GM04503 (cell line): Measurements from ENCODE around the gene RPGRIP1.
"Not testable (repeated sequence)": the region's sequence is repeated elsewhere in the genome, so short reads cannot be mapped to it uniquely, and the experiment has no call there.

ENCODE experiments used
- DNase-seq: peaks from one replicate; pipeline ENCODE4 v3.0.0-alpha.2; 2012; ENCODE audit warnings: low read depth

The RPGRIP1 gene

GRCh38 chr14:21258889-21259787, 20.7 kb upstream of the RPGRIP1 start:
- DNase-seq, result no peak

- no peak for DNase-seq
Observed at GRCh38 chr14:21261824-21262223, 18.1 kb upstream of the RPGRIP1 start.

- DNase-seq, result no peak
Observed at GRCh38 chr14:21262410-21262809, 17.5 kb upstream of the RPGRIP1 start.

GRCh38 chr14:21263284-21264024, 16.4 kb upstream of the RPGRIP1 start:
- no peak for DNase-seq

- DNase-seq, result peak; percentile 38
Observed at GRCh38 chr14:21264025-21264801, 15.7 kb upstream of the RPGRIP1 start.

GRCh38 chr14:21267431-21267845, 12.4 kb upstream of the RPGRIP1 start:
- DNase-seq, result no peak

GRCh38 chr14:21267886-21268616, 11.8 kb upstream of the RPGRIP1 start:
- no peak for DNase-seq

GRCh38 chr14:21268617-21269251, 11.1 kb upstream of the RPGRIP1 start:
- DNase-seq, result no peak

- peak; percentile 100 for DNase-seq
Observed at GRCh38 chr14:21269252-21270046, 10.4 kb upstream of the RPGRIP1 start, which contains the start of gene HNRNPC. Gene HNRNPC, minus strand, starts transcription at chr14:21269442. Its CDS starts 35,249 bp downstream, at chr14:21234193.

GRCh38 chr14:21272661-21273060, 7.2 kb upstream of the RPGRIP1 start:
- DNase-seq, result not testable (repeated sequence)

- no peak for DNase-seq
Observed at GRCh38 chr14:21275261-21275858, 4.5 kb upstream of the RPGRIP1 start.

- DNase-seq, result no peak
Observed at GRCh38 chr14:21278632-21279031, 1.3 kb upstream of the RPGRIP1 start.

GRCh38 chr14:21281917-21282316, 2.0 kb downstream of the RPGRIP1 start:
- not testable (repeated sequence) for DNase-seq

- DNase-seq, result not testable (repeated sequence)
Observed at GRCh38 chr14:21286516-21286915, 6.6 kb downstream of the RPGRIP1 start.

- DNase-seq, result no peak
Observed at GRCh38 chr14:21287168-21287567, 7.3 kb downstream of the RPGRIP1 start.

GRCh38 chr14:21294026-21294425, 14.1 kb downstream of the RPGRIP1 start:
- not testable (repeated sequence) for DNase-seq

- DNase-seq, result no peak
Observed at GRCh38 chr14:21298358-21298757, 18.5 kb downstream of the RPGRIP1 start.

GRCh38 chr14:21299562-21300130, 19.8 kb downstream of the RPGRIP1 start:
- DNase-seq, result no peak

- DNase-seq, result no peak
Observed at GRCh38 chr14:21300892-21301291, 21.0 kb downstream of the RPGRIP1 start.
